HL-60 (cell line): ENCODE measurements around the gene SGK1.

Experiments used
- POLR2AphosphoS5 ChIP-seq: IDR thresholded peaks from 2 replicates; pipeline ENCODE4 v1.6.1; 2012; ENCODE audit warnings: low read depth
- TF ChIP-seq, protein P1 (sequence below): IDR thresholded peaks from one replicate; pipeline ENCODE4 v1.5.1; 2011; ENCODE audit warnings: low read length, control low read depth, inconsistent platforms; ENCODE audit not compliant: insufficient read depth

DNA sequence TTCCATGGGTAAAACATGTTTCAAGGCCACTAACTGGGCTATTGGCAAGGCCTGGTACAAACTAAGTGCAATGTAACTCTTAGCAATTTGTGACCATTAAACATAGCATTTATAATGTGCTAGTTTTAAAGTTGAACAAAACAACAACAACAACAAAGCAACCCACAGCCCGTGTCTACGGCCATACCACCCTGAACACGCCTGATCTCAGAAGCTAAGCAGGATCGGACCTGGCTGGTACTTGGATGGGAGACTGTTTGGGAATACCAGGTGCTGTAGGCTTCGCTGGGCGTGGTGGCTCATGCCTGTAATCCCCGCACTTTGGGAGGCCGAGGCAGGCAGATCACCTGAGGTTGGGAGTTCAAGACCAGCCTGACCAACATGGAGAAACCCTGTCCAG lies 61.0 kb downstream of the SGK1 start:
- no peak for TF ChIP-seq POLR2AphosphoS5
- TF ChIP-seq, protein P1, sequence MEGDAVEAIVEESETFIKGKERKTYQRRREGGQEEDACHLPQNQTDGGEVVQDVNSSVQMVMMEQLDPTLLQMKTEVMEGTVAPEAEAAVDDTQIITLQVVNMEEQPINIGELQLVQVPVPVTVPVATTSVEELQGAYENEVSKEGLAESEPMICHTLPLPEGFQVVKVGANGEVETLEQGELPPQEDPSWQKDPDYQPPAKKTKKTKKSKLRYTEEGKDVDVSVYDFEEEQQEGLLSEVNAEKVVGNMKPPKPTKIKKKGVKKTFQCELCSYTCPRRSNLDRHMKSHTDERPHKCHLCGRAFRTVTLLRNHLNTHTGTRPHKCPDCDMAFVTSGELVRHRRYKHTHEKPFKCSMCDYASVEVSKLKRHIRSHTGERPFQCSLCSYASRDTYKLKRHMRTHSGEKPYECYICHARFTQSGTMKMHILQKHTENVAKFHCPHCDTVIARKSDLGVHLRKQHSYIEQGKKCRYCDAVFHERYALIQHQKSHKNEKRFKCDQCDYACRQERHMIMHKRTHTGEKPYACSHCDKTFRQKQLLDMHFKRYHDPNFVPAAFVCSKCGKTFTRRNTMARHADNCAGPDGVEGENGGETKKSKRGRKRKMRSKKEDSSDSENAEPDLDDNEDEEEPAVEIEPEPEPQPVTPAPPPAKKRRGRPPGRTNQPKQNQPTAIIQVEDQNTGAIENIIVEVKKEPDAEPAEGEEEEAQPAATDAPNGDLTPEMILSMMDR: no peak
